GM18498 (cell line): ENCODE data around the gene SERPINI2.

Experiments used
- ATAC-seq: cut with Tn5 transposase; IDR thresholded peaks from one replicate; pipeline ENCODE4 v1.9.1; 2021; ENCODE audit warnings: mild to moderate bottlenecking, moderate library complexity; ENCODE audit not compliant: unreplicated experiment

Gene SERPINI2, protein sequence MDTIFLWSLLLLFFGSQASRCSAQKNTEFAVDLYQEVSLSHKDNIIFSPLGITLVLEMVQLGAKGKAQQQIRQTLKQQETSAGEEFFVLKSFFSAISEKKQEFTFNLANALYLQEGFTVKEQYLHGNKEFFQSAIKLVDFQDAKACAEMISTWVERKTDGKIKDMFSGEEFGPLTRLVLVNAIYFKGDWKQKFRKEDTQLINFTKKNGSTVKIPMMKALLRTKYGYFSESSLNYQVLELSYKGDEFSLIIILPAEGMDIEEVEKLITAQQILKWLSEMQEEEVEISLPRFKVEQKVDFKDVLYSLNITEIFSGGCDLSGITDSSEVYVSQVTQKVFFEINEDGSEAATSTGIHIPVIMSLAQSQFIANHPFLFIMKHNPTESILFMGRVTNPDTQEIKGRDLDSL

DNA sequence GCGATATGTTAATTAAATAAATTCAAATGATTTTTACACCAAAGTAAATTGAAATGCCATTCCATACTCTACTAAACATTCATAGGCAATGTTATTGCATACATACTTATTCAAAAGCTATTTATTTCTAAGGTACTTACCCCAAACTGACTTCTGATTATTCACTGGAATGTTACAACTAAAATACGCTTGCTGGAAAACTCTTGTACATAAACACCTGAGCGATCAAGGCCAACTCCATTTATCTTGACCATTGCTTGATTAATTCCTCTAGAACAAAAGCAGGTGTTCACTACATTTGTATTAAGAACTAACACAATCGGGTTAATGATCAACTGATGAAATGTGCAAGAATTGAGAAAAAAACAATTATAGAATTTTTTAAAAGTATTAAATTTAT lies at the start of gene SERPINI2:
Gene SERPINI2 (minus strand): TSS at position 180 of the 400 bp plus-strand sequence. CDS start 2,208 bp downstream, outside the sequence.
- ATAC-seq: no peak

DNA sequence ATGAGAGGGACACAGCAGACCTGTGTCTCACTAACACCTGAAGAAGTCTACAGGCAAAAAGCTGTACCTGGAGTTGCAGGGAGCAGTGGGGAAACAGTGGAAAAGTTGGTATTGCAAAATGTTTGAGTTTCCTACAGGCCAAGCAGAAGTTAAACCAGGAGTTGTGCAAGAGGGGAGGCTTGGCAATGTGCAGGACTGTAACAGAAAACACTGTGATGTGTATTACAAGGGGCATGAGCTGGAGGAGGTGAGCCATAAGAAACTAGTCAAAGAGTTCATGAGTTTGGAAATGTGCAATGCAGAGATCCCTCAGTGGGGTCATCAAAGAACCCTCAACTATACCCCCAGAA lies 47.1 kb upstream of the SERPINI2 start:
- no peak for ATAC-seq

DNA sequence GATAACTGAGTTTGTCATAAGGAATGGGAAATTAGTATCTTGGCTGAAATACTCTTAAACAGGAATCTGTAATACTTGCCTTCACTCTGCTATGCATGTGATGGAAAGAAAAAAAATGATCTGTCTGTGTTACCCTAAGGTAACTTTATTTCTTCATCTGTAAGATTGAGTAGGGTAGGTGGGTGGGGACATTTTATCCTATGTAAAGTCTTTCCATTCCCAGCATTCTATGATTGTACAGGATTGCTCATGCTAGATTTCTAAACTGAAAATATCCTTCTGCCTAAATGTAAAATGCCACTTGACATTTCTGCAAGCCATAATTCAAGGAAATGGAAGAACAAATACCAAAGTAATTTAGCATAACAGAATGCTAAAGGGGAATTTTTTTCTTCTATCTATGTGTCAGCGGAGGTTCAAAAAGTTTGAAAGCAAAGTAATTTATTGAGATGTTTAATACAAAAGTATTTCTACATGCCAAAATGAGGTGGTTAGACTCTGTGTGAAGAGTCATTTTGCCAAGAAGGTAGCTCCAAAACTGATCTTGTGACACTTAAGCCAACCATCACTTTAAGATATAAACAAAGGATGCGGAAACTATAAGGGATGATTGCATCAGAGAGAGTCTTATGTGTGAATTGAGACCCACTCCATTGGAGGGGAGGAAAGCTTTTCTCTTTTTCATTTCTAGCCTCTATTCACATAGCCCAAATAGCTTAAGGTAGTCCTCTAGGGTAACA lies 46.6 kb upstream of the SERPINI2 start:
- no peak for ATAC-seq

DNA sequence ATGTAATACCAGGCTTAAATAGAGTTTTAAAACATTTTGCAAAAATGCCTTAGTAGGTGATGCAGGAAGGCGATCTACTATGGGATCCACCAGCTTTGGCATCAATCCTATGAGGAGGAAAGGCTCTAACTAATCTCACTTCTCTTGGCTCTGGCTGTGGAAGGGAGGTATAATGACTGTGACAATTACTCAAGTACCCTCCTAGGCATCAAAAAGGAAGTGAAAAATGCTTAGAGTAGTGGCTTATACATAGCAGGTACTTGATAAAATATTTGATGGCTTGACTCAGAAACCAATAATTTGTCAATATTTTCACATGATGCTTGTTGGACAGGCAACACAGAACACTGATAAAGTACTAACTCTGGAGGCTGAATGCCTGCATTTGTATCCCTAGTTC lies 34.1 kb upstream of the SERPINI2 start:
- no peak for ATAC-seq

DNA sequence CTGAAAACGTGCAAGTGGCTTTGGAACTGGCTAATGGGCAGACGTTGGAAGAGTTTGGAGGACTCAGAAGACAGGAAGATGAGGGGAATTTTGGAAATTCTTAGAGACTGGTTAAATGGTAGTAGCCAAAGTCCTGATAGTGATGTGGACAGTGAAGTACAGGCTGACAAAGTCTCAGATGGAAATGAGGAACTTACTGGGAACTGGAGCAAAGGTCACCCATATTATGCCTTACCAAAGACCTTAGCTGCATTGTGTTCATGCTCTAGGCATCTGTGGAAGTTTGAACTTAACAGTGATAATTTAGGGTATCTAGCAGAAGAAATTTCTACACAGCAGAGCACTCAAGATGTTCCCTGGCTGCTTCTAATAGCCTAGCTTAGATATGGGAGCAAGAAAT lies 28.6 kb upstream of the SERPINI2 start:
- no peak for ATAC-seq

DNA sequence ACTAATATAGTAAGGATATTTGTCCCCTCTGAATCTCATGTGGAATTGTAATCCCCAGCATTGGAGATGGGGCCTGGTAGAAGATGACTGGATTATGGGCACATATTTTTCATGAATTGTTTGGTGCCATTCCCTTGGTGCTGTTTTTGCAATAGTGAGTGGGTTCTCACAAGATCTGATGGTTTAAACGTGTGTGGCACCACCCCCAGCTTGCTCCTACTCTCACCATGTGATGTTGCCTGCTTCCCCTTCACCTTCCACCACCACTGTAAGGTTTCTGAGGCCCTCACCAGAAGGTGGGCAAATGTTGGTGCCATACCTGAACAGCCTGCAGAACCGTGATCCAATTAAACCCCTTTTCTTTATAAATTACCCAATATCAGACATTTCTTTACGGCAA lies 28.1 kb upstream of the SERPINI2 start:
- ATAC-seq: no peak

DNA sequence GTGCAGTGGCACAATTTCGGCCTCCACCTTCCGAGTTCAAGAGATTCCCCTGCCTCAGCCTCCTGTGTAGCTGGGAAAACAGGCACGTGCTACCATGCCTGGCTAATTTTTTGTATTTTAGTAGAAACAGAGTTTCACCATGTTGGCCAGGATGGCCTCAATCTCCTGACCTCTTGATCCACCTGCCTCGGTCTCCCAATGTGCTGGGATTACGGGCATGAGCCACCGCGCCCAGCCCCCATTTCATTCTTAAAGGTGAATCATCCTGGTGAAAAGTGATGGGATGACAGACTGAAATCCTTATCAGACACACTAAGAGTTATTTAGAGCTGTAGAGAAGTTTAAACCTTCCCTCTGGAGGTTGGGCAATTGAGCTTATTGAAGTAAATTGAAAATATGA lies 24.1 kb upstream of the SERPINI2 start:
- no peak for ATAC-seq

DNA sequence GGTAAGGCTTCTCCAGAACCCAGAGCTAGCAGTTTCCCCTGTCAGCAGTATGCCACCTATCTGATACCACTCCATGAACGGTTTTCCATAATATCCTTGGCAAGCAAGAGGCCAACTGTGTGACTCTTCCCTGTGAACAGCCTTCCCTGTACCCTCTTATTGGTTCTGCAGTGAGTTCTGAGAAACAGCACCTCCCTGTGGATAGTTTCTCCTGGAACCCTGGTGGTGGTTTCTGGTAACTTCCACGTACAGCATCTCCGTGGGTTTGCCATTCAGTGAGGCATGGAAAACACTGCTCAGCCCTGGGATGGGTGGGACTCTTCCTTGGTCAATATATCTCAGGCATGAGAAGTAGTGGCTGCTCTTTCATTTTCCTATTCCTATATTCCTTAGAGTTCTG lies 19.4 kb upstream of the SERPINI2 start:
- no peak for ATAC-seq

DNA sequence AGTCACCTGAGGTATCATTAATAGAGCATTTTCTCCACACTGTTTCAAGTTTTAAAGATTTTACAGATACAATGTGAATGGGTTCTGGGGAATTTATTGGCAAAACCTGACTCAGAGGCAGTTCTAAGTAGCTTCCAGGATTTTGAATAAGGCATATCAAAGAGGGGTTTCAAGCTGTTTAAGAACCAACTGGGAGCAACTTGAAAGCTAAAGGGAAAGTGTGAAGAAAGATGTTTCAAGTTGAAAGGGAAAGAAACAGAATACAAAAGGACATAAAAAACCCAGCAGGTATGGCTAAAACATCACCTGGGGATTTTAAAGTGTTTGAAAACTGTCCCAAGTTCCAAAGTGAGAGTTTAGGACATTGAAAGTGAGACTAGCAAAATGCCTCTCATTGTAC lies 17.8 kb upstream of the SERPINI2 start:
- ATAC-seq: no peak

DNA sequence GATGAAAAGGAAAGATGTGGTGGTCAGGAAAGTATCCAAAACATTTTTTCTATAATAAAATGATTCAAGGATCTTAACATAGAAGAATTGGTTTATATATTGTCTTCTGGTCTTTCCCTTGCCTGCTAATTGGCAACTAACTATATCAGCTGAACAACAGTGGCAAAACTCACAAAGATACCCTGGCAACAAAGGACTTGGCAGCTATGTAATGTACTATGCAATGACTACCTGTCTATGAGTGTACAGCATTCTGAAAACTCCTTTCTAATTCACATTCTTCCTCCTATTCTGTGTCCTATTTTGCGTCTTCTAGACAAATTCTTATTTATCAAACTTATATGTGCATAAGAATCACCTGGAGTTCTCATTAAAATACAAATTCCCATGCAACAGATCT lies 15.7 kb upstream of the SERPINI2 start:
- ATAC-seq: no peak

DNA sequence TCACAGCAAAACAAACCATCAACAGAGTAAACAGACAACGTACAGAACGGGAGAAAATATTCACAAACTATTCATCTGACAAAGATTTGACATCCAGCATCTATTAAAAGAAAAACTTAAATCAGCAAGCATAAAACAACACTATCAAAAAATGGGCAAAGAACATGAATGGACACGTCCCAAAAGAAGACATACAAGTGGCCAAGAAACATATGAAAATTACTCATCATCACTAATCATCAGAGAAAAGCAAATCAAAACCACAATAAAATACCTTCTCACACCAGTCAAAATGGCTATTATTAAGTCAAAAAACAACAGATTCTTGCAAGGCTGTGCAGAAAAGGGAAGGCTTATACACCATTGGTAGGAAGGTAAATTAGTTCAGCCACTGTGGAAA lies 13.7 kb upstream of the SERPINI2 start:
- ATAC-seq: no peak

DNA sequence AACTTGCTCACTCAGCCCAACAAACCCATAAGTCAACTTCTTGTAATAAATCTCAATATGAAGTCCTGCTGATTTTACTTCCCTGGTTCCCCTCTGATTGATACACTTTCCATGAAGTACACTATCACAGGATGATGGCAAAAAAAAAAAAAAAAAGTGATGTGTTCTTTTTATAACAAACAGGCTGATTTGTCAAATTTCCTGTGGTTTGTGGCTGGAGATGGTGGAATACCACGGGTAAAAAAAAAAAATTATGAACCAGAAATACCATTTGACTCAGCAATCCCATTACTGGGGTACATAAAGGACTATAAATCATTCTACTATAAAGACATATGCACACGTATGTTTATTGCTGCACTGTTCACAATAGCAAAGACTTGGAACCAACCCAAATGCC lies 10.7 kb upstream of the SERPINI2 start:
- no peak for ATAC-seq

DNA sequence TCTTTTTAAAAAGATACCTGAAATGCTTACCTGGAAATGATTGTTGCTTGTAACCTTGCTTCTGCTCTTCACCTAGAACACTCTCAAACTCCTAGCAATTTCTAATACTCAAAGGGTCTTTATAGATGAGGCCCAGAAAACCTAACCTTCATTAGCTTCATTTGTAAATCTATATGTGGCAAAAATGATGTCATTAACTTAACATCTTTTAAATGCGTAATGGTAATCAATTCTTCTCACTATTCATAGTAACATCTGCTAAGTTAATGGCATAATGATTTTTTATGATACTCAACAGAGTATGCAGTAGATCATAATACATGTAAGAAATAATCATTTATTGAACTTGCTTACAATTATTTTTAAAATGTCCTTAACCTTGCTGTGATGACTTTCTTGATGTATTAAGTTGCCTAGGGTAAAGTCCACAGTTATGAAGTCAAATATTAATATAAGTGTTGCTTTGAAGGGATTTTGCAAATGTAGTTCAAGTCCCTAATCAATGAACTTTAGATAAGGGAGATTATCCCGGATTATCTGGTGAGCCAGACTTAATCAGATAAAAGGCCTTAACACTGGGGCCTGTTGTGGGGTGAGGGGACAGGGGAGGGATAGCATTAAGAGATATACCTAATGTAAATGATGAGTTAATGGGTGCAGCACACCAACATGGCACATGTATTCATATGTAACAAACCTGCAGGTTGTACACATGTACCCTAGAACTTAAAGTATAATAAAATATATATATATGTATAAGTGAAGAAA lies 10.1 kb upstream of the SERPINI2 start:
- no peak for ATAC-seq

DNA sequence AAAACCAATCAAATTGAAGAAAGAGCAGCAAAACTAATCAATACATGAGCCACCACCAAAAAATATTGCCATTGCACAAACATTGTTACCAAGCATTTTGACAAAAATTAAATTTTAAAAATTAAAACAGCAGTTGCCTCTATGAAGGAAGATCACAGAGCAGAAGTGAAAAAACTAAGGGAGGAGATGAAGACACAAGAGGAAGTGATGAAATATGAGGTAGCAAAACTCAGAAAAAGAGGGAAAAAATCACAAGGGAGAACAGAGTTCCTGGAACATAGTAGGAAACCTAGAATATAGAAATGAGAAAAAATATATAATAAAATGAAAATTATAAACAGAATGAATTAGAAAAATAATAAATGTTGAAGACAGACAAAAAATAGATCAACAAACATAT lies 7.3 kb upstream of the SERPINI2 start:
- ATAC-seq: no peak

DNA sequence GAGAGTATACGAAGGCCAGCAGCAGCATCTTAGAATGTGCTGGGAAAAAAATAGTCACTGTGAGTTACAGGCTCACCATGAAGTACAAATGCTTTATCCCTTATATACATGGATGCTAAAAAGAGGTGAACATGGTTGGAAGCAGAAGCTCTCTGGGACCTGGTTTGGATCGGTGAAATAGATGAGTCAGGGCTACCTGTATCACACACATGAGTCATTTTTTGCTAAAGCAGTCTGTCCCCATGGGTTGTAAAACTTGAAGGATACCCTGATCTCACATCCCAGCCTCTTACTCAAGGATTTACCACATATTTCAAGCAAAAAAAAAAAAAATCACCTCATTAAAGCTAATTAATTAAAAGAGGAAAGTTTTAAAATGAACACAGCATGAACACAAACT lies 6.9 kb upstream of the SERPINI2 start:
- no peak for ATAC-seq

DNA sequence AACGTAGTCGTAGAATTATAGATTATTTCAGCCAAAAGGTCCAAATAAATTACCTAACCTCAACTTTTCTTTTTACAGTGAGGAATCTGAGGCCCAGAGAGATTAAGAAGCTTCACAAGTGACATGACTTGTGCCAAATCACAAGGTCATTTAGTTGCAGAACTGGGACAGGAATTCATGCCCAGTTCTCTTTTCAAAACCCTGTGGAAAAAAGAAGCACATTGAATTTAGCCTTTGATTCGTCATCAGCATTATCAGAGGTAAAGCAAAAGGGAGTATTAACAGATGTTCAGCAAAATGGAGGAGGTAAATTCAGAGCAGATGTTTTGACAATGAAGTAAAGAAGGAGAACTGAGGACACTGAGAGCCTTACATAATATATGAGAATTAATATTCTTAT lies 4.5 kb downstream of the SERPINI2 start:
- no peak for ATAC-seq

DNA sequence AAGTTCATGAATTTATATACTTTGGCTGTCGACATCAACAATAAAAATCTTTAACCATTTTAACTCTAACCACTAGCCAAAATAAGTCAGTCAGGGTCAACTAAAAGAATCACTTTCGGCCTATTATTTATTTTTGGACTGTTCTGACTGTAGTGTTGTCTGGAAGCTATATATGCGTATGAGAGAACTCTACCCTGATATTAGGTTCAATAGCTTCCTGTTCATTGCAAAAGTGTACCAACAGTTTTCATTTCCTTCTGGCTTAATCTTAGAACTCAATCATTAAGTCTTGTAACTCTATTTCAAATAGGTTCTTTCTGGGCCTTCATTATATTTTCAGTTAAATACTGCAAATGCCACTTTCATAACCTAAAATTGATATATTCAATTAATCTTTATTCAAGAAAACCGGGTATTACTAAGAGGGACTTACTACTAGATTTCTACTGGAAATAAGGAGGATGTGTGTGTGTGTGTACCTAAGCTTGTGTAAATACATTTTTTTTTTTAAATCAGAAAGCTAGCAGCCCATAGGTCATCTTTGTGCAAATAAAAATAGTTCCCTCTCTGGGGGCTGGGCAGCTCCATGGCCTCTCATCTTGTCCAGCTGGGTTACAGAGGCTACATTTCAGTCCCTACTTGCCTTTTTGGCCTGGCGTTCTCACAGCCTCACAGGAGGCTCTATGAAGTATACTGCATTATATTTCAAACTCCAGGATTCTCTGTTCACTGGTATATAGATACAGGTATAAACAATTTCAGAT lies 5.8 kb downstream of the SERPINI2 start:
- ATAC-seq: no peak

DNA sequence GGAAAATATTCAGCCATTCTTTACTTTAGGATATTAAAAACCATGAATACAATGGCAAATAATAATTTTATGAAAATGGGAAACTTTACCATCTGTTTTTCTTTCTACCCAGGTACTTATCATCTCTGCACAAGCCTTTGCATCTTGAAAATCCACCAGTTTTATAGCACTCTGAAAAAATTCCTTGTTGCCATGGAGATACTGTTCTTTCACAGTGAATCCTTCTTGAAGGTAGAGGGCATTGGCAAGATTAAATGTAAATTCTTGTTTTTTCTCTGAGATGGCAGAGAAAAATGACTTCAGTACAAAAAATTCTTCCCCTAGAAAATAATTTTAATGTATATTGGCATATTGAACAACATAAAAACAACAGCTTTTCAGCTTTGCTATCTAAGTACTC lies 6.9 kb downstream of the SERPINI2 start:
- no peak for ATAC-seq

DNA sequence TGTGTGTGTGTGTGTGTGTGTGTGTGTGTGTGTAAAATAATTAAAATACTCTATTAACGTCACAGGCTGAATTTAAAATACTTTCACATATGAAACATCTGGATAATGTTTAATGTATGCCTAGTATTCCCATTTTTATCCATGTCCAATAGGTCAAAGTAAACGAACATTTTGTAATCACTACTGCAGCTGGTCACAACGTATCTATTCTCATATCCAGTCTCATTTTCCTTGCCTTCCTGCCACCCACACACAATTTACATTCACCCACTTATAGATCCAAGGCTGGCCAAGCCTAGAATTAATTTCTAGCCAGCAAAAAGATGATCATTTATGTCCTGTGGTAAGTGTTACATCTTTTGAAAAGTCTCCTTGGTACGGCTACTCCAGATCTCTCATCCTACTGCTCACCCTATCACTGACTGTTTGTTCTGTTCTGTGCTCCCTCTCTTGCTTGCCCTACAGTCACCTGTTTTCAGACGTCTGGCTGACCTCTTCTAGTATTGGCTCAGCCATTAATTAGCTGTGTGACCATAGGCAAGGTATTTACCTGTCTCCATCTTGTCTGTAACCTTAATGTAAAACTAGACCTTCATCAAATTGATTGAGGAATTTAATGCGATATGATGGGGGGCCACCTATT lies 17.6 kb downstream of the SERPINI2 start:
- no peak for ATAC-seq

DNA sequence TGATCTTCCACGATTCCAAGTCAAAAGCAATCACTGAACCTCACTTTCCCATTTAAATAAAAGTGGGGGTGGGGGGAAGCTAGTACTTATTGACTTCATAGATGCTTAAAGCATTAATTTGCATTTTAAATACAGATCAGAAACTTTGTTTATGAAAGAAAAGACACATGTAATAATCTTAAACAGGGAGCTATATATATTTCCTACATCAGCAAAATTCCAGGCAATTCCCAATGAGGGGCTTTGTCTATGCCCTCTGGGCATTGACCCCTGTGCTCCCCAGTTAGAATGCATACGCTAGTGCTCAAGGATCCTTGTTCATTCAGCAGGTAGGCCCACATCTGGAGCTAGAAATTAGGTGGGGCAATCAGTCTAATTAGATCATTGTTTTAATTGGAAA lies 20.0 kb downstream of the SERPINI2 start:
- no peak for ATAC-seq

DNA sequence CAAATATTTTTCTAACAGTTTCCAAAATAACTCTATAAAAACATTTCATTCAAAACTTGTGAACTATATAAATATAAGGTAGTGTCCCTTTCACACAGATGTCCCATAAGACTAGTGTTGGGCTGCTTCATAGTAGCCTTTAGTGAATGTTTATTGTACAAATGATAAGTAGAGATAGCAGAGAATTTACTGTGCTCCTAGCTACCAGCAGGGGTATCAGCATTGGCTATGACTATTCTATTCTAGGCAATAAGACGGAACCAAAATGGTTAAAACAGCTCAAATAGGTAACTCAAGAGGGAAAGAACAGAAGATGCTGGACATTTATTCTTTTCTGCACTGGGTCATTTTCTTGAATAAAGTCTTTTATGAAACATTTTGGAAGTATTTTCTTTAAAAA lies 22.6 kb downstream of the SERPINI2 start:
- no peak for ATAC-seq
